SH-SY5Y (cell line): Measurements from ENCODE around the gene PHOX2B.

Experiments used
- GATA2 ChIP-seq: IDR thresholded peaks from 2 replicates; pipeline ENCODE4 v1.6.1; 2011; ENCODE audit warnings: mild to moderate bottlenecking, low read depth, low read length
- GATA3 ChIP-seq: IDR thresholded peaks from 2 replicates; pipeline ENCODE4 v1.6.1; 2011; ENCODE audit warnings: low read depth, mild to moderate bottlenecking, low read length, moderate library complexity

- TF ChIP-seq GATA2 (no peak), GATA3 (no peak)
Measured at GRCh38 chr4:41728573-41728913, 20.0 kb downstream of the PHOX2B start.
